Skeletal muscle satellite cell (primary cell): ENCODE data around the gene TMEM132C.

Source experiments
- H3K27me3 ChIP-seq: 2 replicates; pipeline ENCODE4 v1.7.0; 2013; ENCODE audit warnings: low read length; ENCODE audit not compliant: control insufficient read depth, insufficient read depth
- H3K36me3 ChIP-seq: 2 replicates; pipeline ENCODE4 v1.7.0; 2013; ENCODE audit warnings: mild to moderate bottlenecking, control low read depth, low read length; ENCODE audit not compliant: insufficient read depth
- H3K4me1 ChIP-seq: 2 replicates; pipeline ENCODE4 v1.7.0; 2013; ENCODE audit warnings: low read length; ENCODE audit not compliant: control insufficient read depth, insufficient read depth
- H3K4me2 ChIP-seq: 2 replicates; pipeline ENCODE4 v1.7.0; 2013; ENCODE audit warnings: mild to moderate bottlenecking, low read length
- H3K4me3 ChIP-seq: 2 replicates; pipeline ENCODE4 v1.7.0; 2013; ENCODE audit warnings: low read length
- H3K9ac ChIP-seq: 2 replicates; pipeline ENCODE4 v1.7.0; 2013; ENCODE audit warnings: mild to moderate bottlenecking, low read depth, low read length, moderate library complexity
- H3K9me3 ChIP-seq: replicated peaks from 2 replicates; pipeline ENCODE4 v1.7.0; 2013; ENCODE audit warnings: mild to moderate bottlenecking, control low read depth, low read length

Gene TMEM132C

DNA sequence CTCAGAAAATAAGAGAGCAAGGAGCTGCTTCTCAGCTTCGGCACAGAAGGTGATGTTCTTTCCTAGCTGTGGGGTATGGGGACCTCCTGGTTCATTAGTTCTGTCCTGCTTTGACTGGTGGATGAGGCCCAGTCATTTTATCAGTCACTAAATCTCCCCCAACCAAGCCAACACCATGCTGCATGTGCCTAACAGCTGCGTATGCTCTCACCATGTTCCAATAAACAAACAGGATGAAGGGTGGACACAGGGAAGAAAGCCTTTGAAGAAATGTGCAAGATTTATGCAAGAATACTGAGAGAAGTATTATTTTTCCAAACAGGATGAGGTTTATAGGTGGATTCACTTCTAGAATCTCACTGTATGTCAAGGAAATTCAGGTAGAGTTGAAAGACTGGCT is 156.2 kb downstream of the TMEM132C start:
- no peak overlapping the region for H3K4me2 ChIP-seq
- no peak overlapping the region for H3K4me3 ChIP-seq
- H3K27me3 ChIP-seq: no peaks in the 10 kb centered on the region
- no peak overlapping the region for H3K9ac ChIP-seq
- peaks cover 22% of the 10 kb centered on the region for H3K9me3 ChIP-seq
- H3K36me3 ChIP-seq: no peaks in the 10 kb centered on the region
- H3K4me1 ChIP-seq: no peaks in the 10 kb centered on the region

DNA sequence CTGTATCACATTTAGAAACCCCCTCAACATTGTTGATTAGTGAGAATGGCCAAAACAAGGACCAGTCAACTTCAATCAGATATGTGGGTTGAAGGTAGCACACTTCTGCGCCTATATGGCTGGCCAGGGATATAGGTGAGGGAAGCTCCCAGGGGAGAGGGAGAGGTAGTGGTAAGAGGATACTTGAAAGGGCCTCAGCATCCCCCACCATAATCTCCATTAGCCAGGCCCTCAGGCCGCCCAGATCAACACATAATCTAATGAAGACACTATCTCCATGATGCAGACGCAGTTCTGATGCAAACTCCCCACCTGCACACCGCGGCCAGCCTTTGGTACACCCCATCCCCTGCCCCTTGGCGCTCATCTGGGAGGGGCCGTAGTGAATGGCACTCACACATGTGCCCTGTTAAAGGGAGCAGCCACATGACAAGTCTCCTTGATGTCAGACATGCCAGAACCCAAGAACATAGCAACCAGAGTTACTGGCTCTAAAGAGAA is 158.0 kb downstream of the TMEM132C start:
- Histone ChIP-seq H3K9ac (no peak overlapping the region), H3K4me3 (no peak overlapping the region), H3K4me2 (no peak overlapping the region), H3K27me3 (no peaks in the 10 kb centered on the region), H3K36me3 (no peaks in the 10 kb centered on the region), H3K4me1 (no peaks in the 10 kb centered on the region), H3K9me3 (peaks cover 18% of the 10 kb centered on the region)

DNA sequence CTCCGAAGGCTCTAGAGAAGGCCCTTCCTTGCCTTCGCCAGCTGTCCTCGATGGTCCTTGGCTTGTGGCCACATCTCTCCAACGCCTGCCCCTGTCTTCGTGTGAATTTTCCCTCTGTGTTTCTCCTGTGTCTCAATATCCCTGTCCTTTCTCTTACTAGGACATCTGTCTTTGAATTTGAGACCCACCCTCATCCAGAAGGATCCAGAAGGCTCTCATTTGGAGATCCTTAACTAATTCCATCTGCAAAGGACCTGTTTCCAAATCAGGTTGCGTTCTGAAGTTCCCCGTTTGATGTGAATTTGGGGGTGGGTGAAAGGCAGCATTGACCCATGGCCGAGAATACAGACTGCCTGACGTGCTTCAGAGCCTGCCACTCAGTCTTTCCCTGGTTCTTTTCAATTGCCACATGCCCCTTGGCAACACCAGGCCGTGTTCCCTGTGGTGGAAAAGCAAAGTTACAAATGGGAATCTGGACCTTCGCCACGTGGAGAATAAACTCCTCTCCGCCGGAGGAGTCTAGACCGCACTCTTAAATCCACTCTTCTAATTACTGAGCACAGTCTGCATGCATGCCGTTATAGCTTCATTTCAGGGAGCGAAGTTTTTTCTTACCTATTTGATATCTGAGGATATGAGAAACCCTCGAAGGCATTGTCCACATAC is 158.8 kb downstream of the TMEM132C start:
- H3K36me3 ChIP-seq: no peaks in the 10 kb centered on the region
- no peaks in the 10 kb centered on the region for H3K4me1 ChIP-seq
- H3K9ac ChIP-seq: no peak overlapping the region
- H3K9me3 ChIP-seq: peaks cover 20% of the 10 kb centered on the region
- no peaks in the 10 kb centered on the region for H3K27me3 ChIP-seq
- H3K4me2 ChIP-seq: no peak overlapping the region
- no peak overlapping the region for H3K4me3 ChIP-seq

- Histone ChIP-seq H3K9me3 (peaks cover 20% of the 10 kb centered on the region), H3K4me1 (no peaks in the 10 kb centered on the region), H3K4me3 (no peak overlapping the region), H3K27me3 (no peaks in the 10 kb centered on the region), H3K4me2 (no peak overlapping the region), H3K36me3 (no peaks in the 10 kb centered on the region), H3K9ac (no peak overlapping the region)
These were observed 159.5 kb downstream of the TMEM132C start for GRCh38 chr12:128426511-128426910.

DNA sequence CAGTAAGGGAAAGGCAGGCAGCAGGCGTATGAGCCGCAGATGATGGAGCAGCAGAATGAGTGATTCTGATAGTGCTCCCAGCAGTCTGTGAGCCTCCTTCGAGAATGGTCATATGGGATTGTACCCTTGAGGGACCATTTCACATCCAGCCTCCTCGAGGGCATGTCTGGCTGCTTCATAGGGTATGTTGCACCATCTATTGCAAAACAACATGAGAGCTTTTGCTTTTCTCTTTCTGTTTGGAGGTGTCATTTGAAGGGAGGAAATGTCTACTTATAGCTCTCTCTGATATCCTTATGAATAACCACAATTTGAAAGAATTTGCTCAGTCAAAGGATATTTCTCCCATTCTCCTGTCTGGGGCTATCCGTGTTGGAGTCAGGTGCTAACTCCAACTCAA is 172.8 kb downstream of the TMEM132C start:
- H3K4me3 ChIP-seq: no peak overlapping the region
- H3K4me1 ChIP-seq: no peaks in the 10 kb centered on the region
- no peak overlapping the region for H3K4me2 ChIP-seq
- no peak overlapping the region for H3K9ac ChIP-seq
- H3K36me3 ChIP-seq: no peaks in the 10 kb centered on the region
- no peaks in the 10 kb centered on the region for H3K27me3 ChIP-seq
- H3K9me3 ChIP-seq: peaks cover 7% of the 10 kb centered on the region

GRCh38 chr12:128442096-128442495 is 175.1 kb downstream of the TMEM132C start:
- H3K9me3 ChIP-seq: peaks cover 9% of the 10 kb centered on the region
- H3K27me3 ChIP-seq: no peaks in the 10 kb centered on the region
- H3K9ac ChIP-seq: no peak overlapping the region
- no peak overlapping the region for H3K4me3 ChIP-seq
- no peak overlapping the region for H3K4me2 ChIP-seq
- H3K36me3 ChIP-seq: no peaks in the 10 kb centered on the region
- no peaks in the 10 kb centered on the region for H3K4me1 ChIP-seq

DNA sequence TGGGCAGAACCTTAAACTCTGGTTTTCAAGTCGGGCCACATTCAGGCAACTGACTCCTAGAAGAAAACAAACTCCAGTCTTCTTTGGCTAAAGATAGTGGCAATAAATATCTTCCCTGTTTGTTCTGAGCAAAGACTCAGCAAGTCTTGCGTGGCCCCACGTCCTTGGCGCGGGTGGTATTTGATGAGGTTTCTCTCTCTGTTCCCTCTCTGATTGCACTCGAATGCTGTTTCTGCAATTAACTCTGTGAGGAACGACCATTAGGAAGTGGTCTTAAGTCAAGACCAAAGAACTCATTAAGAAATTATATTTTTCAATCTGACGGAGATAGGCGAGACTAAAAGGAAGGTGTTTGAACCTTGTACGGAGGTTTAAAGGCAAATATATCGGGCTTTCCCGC is 177.6 kb downstream of the TMEM132C start:
- H3K4me3 ChIP-seq: no peak overlapping the region
- H3K36me3 ChIP-seq: no peaks in the 10 kb centered on the region
- peaks cover 10% of the 10 kb centered on the region for H3K9me3 ChIP-seq
- H3K4me2 ChIP-seq: no peak overlapping the region
- no peaks in the 10 kb centered on the region for H3K27me3 ChIP-seq
- no peak overlapping the region for H3K9ac ChIP-seq
- no peaks in the 10 kb centered on the region for H3K4me1 ChIP-seq

GRCh38 chr12:128445415-128446127 is 178.6 kb downstream of the TMEM132C start:
- Histone ChIP-seq H3K4me1 (no peaks in the 10 kb centered on the region), H3K27me3 (no peaks in the 10 kb centered on the region), H3K9ac (no peak overlapping the region), H3K4me2 (no peak overlapping the region), H3K4me3 (no peak overlapping the region), H3K9me3 (peaks cover 6% of the 10 kb centered on the region), H3K36me3 (no peaks in the 10 kb centered on the region)

DNA sequence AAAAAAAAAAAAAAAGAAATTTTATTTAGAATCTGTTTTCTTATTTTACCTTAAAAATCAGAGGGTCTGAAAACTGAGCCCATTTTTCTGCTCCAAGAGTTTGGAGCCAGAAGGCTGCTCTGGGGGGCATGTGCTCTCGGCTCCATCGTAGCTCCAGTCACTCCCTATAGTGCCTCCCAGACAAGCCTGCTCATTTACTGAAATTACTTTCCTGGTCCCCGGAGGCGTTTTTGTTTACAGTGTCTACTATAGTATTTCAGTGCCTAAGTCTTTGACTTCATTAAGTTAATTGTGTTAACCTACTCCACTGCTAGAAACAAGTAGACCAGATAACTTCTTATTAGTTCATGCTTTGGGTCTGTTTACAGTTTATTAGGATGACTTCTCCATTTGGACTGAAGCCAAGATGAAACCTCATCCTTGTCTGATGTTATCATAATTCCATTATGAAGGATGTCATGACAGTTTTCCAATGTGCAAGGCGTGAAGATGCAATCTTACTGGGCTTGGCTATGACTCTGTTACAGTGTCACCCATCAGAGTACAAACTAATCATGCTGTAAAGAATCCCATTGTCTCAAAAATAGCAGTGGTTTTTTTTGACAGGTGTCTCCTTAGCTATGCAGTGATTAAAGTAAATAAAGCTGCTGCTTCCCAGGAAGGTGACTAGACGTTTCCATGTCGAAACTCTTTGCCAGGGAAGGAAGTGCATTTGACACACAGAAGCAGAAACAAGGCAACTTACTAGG is 182.3 kb downstream of the TMEM132C start:
- H3K9ac ChIP-seq: no peak overlapping the region
- peaks cover 10% of the 10 kb centered on the region for H3K9me3 ChIP-seq
- no peak overlapping the region for H3K4me2 ChIP-seq
- no peaks in the 10 kb centered on the region for H3K4me1 ChIP-seq
- H3K4me3 ChIP-seq: no peak overlapping the region
- no peaks in the 10 kb centered on the region for H3K36me3 ChIP-seq
- no peaks in the 10 kb centered on the region for H3K27me3 ChIP-seq

- H3K9ac ChIP-seq: no peak overlapping the region
- no peak overlapping the region for H3K4me3 ChIP-seq
- H3K4me2 ChIP-seq: no peak overlapping the region
- peaks cover 14% of the 10 kb centered on the region for H3K9me3 ChIP-seq
- no peaks in the 10 kb centered on the region for H3K4me1 ChIP-seq
- no peaks in the 10 kb centered on the region for H3K27me3 ChIP-seq
- no peaks in the 10 kb centered on the region for H3K36me3 ChIP-seq
These were observed 183.8 kb downstream of the TMEM132C start for GRCh38 chr12:128450810-128451209.

DNA sequence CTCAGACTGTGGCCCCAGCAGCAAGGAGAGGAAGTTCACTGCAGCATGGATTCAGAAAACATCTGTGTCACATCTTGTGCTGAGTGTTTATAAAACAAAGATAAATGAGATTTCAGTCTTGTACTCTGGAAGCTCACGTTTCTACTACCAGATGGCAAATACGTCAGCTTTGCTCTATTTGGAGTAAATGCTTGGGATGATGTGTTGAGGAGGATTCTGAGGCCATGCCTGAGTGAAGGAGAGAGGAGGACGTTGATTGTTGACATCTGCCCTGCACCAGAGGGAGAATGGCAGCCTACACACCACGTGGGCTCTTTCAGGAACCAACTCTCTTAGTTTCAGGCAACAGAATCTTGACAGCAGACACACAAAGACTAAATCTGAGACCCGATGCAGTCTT is 188.9 kb downstream of the TMEM132C start:
- Histone ChIP-seq H3K9me3 (peaks cover 22% of the 10 kb centered on the region), H3K36me3 (no peaks in the 10 kb centered on the region), H3K4me3 (no peak overlapping the region), H3K27me3 (no peaks in the 10 kb centered on the region), H3K4me2 (no peak overlapping the region), H3K4me1 (no peaks in the 10 kb centered on the region), H3K9ac (no peak overlapping the region)
